ENCODE measurements around the gene MAD1L1.
"Not testable (repeated sequence)": the region's sequence is repeated elsewhere in the genome, so short reads cannot be mapped to it uniquely, and the experiment has no call there.

Gene MAD1L1

DNA sequence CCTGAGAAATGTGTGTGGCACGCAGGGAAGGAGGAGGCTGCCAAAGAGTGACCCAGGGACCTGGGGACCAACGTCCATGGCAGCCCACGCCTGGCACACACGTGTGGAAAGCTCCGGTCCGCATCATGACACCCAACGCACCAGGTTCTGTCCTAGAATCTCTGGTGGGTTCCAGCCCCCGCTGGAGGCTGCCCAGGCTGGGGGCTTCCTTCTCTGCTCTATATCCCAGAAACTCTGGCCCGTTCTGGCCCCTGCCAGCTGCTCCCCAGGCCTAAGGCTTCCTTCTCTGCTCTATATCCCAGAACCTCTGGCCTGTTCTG is 300.8 kb downstream of the MAD1L1 start:
- DNase-seq = no peak

DNA sequence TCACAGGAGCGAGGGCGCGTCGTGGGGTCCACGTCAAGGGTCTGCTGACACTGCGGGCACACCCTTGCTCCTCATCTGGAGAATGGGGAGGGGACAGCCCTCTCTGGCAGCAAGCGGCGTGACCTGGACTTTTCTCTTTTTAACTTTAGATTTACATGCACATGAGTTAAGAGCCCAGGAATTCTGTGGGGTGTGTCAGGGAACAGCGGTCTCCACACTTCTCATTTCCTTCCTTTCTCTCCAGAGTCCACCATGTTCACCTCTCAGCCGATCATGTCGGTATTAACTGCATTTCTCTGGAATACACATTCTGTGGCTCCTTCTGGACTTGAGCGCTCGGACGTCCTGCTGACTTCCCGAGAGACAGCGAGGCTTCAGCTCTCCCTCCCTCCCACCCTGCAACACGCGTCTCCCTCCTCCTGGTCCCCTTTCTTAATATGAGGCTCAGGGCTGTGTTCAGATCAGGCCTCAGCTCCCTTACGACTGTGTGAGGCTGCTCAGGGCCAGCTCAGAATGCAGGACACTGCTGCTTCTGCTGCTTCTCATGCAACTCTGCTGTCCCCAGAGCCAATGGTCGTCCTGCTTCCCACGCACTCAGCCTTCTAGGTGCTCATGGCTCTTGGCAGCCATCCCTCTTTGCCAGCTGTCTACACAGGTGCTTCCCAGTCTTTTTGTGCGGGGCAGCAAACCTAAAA is 301.3 kb downstream of the MAD1L1 start:
- peak; percentile 3 for DNase-seq

DNA sequence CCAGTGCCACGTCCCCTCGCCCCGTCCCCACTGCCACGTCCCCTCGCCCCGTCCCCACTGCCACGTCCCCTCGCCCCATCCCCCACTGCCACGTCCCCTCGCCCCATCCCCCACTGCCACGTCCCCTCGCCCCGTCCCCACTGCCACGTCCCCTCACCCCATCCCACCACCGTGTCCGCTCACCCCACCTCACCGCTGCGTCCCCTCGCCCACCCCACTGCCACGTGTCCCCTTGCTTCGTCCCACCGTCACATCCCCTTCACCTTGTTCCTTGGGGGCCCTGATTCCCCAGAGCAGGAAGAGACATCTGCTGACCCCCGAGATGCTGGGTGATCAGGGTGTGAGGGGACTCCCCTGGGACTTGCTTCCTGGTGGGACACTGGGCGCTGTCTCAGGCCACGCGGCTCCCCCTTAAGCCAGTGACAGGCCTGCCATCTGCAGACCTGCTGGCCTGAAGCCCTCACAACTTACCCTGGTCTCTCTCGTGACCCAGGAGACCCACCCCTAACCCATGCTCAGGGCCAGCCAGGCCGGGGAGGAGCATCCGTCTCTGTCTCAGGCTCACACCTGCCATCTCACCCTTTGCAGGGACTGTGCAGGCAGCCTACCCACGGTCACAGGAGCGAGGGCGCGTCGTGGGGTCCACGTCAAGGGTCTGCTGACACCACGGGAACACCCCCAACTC is 302.2 kb downstream of the MAD1L1 start:
- DNase-seq = no peak

DNA sequence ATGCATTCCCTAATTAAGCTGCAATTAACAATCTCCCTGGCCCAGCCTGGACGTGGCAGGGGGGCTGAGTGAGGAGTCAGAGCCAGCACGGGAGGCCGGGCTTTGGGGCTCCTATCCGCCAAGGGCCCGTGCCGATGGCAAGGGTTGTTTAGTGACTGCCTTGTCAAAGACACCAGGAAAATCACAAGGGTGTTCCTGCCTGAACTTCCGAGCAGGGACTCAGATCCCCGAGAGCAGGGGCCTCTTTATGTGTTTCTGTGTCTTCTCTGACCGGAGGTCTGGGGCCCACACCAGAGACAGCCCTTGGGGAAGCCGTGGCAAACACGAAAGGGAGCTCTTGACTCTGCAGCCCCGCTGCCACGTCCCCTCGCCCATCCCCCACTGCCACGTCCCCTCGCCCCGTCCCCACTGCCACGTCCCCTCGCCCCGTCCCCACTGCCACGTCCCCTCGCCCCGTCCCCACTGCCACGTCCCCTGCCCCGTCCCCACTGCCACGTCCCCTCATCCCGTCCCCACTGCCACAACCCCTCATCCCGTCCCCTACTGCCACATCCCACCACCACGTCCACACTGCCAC is 303.3 kb downstream of the MAD1L1 start:
- DNase-seq = not testable (repeated sequence)

DNA sequence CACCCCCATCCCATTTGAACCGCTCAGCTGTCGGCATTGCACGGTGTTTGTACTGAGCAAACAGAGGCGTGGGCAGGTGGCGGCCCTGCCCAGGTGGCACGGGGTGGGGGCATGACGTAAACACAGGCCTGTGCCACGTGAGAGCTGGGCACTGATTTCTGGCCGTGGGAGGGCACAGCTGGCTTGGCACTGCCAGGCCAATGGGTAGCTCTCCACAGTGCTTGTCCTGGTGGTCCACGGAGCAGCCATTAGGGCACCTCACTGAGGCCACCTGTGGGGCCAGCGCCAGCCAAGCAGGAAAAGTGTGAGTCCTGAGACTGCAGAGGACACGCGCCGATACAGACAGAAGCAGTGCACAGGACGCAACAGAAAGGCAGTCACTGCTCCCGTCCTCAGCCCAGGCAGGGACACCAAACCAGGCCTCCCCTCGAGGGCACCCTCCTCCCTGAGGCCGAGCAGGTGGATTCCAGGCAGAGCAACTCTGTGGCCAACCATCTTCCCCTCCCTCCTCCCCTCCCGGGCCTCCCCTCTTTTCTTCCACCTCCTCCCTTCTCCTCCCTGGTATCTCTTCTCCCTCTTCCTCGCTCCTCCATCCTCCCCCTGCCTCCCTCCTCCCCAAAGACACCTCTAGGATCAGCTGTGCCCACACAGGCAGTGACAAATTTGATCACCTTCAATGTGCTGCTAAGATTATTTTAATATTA is 303.9 kb downstream of the MAD1L1 start:
- DNase-seq = peak; percentile 61

DNA sequence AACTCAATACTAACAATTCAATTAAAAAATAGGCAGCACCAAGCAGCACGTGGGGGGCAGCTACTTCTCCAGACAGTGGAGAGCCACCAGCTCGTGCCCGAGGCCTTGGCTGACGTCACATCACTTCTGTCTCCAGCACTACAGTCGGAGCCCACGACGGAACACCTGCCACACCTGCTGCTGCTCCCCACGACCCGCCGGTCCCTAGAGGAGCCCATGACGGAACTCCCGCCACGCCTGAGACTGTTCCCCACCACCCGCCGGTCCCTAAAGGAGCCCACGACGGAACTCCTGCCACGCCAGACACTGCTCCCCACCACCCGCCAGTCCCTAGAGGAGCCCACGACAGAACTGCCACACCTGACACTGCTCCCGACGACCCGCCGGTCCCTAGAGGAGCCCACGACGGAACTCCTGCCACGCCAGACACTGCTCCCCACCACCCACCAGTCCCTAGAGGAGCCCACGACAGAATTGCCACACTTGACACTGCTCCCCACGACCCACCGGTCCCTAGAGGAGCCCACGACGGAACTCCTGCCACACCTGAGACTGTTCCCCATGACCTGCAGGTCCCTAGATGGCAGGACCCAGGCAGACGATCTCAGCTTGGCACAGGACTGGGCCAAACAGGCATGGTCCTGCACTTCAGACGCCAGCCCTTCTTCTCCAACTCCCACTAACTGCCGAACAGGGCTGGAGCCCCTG is 304.7 kb downstream of the MAD1L1 start:
- peak; percentile 10 for DNase-seq

DNA sequence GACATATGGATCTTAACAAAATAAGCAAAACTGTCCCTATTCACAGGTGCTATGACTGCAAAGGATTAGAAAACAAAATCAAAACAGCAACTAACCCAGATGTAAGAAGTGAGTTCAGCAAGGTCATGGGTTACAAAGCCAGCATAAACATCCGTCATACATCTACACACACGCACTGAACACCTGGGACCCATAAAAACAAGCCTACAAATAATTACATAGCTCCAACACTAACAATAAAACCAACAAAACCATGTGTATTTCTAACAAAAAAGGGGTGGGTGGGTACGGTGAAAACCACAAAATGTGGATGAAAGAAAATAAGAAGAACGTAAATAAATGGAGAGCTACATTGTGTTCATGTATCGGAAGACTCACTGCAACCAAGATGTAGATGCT is 305.8 kb downstream of the MAD1L1 start:
- DNase-seq = no peak

DNA sequence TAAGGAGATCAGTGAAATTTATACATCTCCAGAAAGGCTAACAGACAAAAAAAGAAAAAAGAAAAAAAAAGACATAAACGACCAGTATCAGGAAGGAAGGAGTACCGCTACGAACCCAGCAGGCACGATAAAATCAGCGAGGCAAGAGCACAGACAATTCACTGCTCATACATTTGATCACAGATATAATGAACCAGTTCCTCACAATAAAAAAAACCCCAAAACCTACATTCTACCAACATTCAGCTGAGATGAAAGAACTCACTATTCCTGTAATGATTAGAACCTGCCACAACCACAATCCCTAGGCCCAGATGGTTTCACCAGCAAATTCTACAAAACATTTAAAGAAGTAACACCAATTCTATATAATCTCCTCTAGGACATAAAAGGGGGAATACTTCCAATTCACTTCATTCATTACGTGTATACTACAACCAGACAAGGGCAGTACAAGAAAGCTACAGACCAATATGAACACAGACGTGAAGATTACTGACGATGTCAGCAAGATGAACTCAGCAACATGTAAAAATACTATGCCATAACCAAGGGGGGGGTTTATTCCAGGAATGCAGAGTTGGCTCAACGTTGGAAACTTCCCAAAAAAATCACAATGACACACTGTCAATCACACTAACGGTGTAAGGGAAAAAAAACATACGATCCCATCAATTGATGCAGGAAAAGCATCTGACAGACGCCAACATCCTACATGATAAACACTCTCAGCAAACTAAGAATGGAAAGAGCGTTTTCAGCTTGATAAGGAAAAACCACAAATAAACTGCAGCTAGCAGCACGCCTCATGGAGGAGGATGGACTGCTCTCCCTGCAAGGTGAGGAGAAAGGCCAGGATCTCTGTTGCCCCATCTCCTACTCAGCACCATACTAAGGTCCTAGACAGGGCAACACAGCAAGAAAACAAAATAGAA is 306.5 kb downstream of the MAD1L1 start:
- no peak for DNase-seq

DNA sequence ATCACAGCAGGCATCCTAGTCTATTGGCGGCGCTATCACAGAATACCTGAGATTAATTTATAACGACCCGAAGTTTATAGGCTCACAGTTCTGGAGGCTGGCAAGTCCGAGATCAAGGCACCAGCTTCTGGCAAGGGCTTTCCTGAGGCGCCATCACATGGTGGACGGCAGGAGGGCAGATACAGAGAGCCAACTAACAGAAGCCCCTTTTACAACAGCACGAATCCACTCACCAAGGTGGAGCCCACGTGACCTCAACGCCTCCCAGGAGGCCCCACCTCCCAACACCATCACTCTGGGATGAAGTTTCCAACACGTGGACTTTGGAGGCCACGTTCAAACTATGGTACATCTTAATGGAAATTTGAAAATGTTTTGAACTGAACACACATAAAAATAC is 307.4 kb downstream of the MAD1L1 start:
- peak; percentile 7 for DNase-seq

DNA sequence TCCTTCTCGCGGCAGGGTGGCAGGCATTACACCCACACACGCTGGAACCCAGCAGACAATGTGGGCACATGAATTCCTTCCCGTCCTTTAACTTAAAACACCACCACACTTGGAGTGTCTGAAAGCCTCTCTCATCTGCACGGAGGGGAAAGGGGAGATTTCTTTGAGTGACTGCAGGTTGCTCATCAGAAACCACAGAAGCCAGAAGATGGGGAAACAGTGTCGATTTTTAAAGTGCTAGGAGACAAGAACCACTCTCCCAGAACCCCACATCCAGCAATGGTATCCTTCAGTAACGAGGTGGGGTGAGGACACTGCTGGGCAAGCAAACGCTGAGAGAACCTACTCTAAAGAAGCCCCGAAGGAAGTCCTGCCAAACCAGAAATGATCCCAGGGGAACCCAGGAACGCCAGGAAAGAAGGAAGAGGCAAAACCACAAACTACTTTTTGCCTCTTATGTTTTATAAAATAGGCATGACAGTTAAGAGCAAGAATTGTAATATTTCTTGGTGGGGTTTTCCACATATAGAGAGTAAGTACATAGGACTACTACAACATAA is 308.4 kb downstream of the MAD1L1 start:
- no peak for DNase-seq

DNA sequence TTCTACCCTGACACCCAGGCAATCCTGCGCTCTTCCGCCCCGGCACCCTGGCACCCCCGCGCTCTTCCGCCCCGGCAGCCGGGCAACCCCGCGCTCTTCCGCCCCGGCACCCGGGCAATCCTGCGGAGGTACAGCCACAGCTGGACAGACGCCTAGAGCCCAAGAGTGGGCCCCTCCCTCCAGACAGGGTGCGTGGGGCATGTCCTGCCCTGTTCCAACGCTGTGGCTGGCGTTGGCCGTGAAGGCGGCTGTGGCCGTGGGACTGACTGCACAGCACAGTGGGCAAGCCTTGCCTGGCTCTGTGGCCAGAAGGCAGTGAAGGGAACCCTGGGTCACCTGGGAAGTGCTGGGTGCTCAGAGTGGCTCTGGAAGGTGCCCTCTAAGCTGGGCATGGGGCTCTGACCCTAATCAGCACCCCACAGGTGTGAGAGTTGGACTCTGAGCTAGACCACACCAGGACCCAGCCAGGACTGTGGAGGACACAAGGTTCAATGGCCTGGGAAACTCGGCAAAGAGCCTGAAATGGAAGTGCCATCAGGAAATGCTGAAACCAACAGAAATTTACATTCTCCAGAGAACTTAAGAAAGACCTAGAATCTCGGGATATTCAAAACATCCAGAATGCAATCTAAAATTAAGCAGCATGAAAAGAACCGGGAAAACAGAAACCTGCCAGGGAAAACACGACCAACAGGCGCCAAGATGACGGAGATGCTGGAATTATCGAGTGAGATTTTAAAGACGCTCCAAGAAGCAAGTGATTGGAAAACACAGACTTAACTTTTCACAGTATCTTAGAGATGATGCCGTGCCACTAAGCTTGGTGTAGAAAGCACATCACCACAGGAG is 309.1 kb downstream of the MAD1L1 start:
- DNase-seq = no peak

DNA sequence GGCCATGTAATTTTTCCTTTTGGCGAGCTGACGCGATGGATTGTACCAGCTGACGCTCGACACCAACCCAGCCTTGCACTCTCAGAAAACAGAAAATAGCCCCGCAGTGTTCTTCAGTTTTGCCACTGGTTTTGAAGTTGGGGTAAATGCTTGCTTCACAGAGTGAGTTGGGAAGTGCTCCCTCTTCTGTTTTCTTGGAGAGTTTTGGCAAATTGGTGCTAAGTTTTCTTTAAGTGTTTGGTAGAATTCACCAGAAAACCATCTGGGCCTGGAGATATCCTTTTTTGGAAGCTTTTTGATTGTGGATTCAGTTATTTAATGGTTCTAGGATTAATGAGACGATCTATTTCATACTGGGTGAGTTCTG is 309.9 kb downstream of the MAD1L1 start:
- no peak for DNase-seq

DNA sequence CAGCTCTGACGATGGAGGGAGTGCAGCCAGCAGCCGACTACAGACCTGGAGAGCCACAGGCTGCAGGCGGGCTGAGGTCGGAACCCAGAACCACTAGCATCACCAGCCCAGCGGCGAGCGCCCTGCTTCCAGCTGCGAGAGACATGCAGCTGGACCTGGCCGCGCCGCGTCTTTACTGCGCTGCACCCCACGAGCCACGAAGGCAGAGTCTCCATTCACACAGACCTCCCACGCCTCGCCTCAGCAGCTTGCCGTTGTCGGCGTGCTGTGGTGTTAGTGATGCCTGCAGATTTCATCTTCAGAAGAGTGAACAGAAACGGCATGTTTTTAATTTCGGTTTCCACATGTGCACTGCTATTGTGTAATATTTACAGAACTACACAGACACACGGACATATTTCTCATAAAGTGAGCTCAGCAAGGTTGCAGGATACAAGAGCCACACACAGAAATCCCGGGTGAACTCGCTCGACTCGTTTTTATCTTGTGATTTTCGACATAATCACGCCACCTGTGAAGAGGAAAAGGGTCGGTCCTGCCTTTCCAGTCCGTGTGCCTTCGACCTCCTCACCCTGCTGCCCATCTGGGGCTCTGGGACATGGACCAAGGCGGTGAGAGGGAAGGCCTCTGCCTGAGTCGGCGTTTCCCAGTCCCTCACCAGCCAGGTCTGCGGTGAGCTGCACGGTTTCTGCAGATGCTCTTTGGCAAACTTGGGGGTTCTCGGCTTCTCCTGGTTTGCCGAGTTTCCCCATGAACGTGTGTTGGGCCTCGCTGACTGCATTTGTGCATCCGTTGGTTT is 310.5 kb downstream of the MAD1L1 start:
- no peak for DNase-seq

DNA sequence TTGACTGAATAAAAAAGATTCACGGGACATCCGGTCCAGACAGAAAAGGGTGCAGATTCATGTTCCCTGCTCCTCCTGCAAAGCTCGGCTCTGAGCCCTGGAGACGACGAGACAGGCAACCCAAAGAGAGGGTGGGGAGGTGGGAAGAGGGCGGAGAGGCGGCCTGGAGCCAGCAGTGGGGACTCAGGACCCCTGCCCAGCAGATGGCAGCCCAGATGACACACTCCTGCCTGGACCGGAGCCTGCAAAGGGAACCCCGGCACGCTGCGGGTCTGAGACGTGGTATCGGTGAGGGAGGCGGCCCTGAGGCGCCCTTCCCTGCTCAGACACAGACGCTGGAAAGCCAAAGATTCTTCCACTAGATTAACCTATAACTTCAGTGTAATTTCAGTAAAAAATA is 311.9 kb downstream of the MAD1L1 start:
- no peak for DNase-seq

DNA sequence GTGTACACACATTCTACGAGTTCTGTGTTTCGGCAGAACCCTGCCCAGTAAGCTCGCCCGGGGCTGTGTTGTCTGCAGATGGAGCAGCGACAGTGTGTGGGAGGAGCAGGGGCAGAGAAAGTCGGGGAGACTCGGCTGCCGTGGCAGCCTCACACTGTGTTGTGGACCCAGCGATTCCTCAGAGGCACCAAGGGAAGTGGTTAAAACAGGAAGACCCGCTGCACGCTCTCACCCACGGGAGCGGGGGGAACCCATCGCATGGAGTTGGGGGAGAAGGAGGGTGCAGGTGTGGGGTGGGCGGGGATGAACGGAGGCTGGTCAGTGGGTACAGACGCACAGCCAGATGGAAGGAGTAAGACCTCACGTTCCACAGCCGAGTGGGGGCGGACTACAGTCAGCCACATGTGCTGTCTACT is 312.5 kb downstream of the MAD1L1 start:
- DNase-seq = no peak

DNA sequence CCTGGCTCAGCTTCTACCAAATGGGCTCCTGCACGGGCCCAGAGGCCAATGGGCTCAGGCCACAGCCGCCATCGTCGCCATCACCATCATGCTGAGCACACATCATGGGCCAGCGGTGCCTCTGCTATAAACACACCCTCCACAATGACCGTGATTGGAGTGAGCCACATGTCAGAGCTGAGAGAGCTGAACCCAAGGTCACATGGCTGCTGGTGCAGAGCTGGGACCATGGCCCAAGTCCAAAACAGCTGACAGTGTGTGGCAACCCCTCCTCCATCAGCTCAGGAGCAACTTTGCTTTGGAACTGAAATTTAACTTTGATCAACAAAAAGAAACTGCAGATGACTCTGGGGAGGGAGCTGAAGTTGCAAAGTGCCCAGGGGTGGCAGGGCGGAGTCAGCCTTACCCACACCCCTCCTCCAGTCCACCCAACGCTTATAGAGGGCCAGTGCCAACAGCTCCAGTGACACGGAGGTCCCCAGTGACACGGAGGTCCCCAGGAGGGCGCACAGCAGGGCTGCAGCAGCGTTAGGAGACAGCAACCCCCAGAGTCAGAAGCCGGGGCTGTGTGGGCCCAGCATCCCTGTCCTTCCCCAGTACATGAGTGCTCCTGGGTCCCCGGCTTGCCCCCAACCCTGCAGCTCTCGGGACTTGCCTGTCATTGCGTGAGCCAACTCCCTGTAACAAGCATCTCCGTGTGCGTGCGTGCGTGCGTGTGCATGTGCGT is 313.0 kb downstream of the MAD1L1 start:
- no peak for DNase-seq

DNA sequence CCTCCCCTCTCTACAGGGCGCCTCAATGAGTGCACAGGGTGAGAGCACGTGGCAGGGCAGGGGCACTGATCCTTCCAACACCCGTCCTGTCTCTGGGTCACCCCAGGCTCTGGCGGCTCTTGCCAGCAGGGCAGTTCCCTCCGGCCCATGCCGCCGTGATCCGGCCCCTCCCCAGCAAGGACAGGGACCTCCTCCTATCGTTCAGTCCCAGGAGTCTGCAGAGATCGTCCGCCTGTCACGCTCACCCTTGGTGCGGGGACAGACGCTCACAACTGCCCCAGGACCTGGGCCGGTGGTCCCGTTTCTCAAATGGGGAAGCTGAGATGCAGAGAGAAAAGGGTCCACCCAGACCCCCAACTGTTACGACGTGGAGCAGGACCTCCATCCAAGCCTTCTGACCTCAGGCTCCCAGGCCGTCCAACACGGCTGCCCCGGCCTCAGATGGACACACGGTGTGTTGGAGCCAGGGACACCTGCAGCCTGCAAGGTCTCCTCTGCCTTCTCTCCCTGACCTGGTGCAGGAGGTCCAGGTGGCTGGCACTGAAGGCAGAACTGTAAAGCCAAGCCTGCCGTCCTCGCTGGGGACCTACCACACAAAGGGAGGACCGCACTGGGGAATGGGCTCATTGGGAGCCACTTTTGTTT is 313.7 kb downstream of the MAD1L1 start:
- DNase-seq = no peak

DNA sequence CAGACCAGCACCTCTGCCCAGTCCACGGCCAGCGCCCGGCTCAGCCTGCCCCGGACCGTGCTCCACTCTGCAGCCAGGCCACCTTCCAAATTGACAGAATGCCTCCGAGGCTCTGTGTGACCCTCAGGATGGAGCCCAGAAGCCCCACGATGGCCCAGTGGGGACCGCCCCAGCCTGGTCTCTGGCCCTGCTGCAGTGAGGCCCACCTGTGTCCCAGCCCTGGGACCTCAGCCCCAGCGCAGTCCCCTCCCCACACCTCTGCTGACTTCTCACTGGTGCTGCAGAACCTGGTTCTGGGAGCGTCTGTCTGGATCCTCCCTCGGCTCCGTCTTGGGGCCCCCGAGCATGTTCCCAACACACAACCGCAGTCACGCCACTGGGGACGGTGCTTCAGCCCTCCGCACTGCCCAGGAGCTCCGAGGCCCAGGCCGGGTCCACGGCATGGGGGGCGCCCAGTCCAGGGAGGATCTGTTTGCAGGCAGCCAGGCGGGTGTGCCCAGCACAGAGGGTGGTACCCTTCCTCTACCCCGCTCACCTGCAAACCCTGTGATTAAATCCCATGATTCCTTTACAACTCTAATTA is 314.6 kb downstream of the MAD1L1 start:
- no peak for DNase-seq
